K562 (cell line): Measurements from ENCODE around the gene S100A3. TPM values are rescaled to one million over a fixed set of nuclear protein-coding genes. Genes with fewer than 3 reads are reported as not detected.

ENCODE experiments used
- CREB1 ChIP-seq, 2 experiments: sonication (generic) in 1 of 2; formaldehyde crosslinking in 1 of 2; IDR thresholded peaks; 2 replicates each; pipeline versions ENCODE4 v1.6.1 to v1.8.0; 2012 to 2022; ENCODE audit warnings: inconsistent platforms in 1 of 2, mild to moderate bottlenecking in 1 of 2, missing genetic modification reagents in 1 of 2, moderate library complexity in 1 of 2
- DMBX1 ChIP-seq: fragments of 250-450 bp; sonication (Bioruptor Pico); IDR thresholded peaks from 2 replicates; pipeline ENCODE4 v1.8.0; 2022; ENCODE audit warnings: inconsistent platforms, mild to moderate bottlenecking, moderate library complexity, borderline replicate concordance
- E2F4 ChIP-seq: sonication (generic); formaldehyde crosslinking; IDR thresholded peaks from 2 replicates; pipeline ENCODE4 v1.8.0; 2022; ENCODE audit warnings: mild to moderate bottlenecking, low read depth, missing genetic modification reagents
- KAT7 ChIP-seq: sonication (generic); formaldehyde crosslinking; IDR thresholded peaks from 2 replicates; pipeline ENCODE4 v1.8.0; 2022; ENCODE audit warnings: missing genetic modification reagents, mild to moderate bottlenecking, borderline replicate concordance
- NRF1 ChIP-seq, 2 experiments: fragments of 450-650 bp; IDR thresholded peaks in 1 of 2; conservative IDR thresholded peaks in 1 of 2; 2 replicates each; pipeline ENCODE4 v1.6.1; 2014; ENCODE audit warnings: mild to moderate bottlenecking in 2 of 2
- PHB ChIP-seq: fragments of 250-450 bp; sonication (Bioruptor Pico); IDR thresholded peaks from 2 replicates; pipeline ENCODE4 v1.5.0; 2021
- TAF15 ChIP-seq: fragments of 200-400 bp; formaldehyde crosslinking; IDR thresholded peaks from 2 replicates; pipeline ENCODE4 v1.6.1; 2017; ENCODE audit warnings: mild to moderate bottlenecking, low read depth, low read length, moderate library complexity
- TSC22D4 ChIP-seq: fragments of 450-650 bp; IDR thresholded peaks from 2 replicates; pipeline ENCODE4 v1.6.1; 2016; ENCODE audit warnings: missing genetic modification characterization, missing biosample characterization, control low read depth
- ZFP36 ChIP-seq: fragments of 150-350 bp; IDR thresholded peaks from 2 replicates; pipeline ENCODE4 v1.6.1; 2018; ENCODE audit warnings: low read length, low read depth; ENCODE audit not compliant: partially characterized antibody
- ZNF217 ChIP-seq: sonication (generic); formaldehyde crosslinking; IDR thresholded peaks from 2 replicates; pipeline ENCODE4 v1.8.0; 2022; ENCODE audit warnings: mild to moderate bottlenecking, missing genetic modification reagents
- ZNF347 ChIP-seq: fragments of 450-650 bp; formaldehyde crosslinking; IDR thresholded peaks from 2 replicates; pipeline ENCODE4 v1.4.0; 2020; ENCODE audit warnings: low read depth, mild to moderate bottlenecking, moderate library complexity
- polyA plus RNA-seq, 8 experiments: library from polyadenylated mRNA; depleted of rRNA in 4 of 8; stranded (reverse) in 5 of 8; unstranded in 3 of 8; fragments of >200 nt; fragmentation: Nextera tagmentation in 2 of 8; fragmentation: Illumina TruSeq in 1 of 8; extraction: Ambion mirVana in 2 of 8; extraction: Trizol in 1 of 8; gene quantifications; 2 replicates each; pipeline versions ENCODE4 v1.2.1 to v1.2.3, GENCODE V29; 2011 to 2014; ENCODE audit warnings: inconsistent platforms in 1 of 8, missing spikeins in 1 of 8
- total RNA-seq, 7 experiments: library from RNA; depleted of rRNA in 6 of 7; stranded (reverse); fragments of >200 nt in 6 of 7; fragmentation: Illumina TruSeq in 2 of 7; extraction: Trizol in 2 of 7; gene quantifications; 2 replicates each; pipeline versions ENCODE4 v1.2.1 to v1.2.3, GENCODE V29; 2011 to 2021; ENCODE audit warnings: low replicate concordance in 1 of 7
- TF ChIP-seq, protein P1 (sequence below): sonication (generic); formaldehyde crosslinking; IDR thresholded peaks from 2 replicates; pipeline ENCODE4 v1.8.1; 2023; ENCODE audit warnings: mild to moderate bottlenecking, missing genetic modification reagents, moderate library complexity
- TF ChIP-seq, protein P2 (sequence below): fragments of 450-650 bp; IDR thresholded peaks from 2 replicates; pipeline ENCODE4 v1.6.1; 2016
- TF ChIP-seq, protein P3 (sequence below): fragments of 250-450 bp; sonication (Bioruptor Pico); IDR thresholded peaks from 2 replicates; pipeline ENCODE4 v1.8.0; 2021; ENCODE audit warnings: moderate library complexity, mild to moderate bottlenecking, inconsistent platforms
- TF ChIP-seq, protein P4 (sequence below): sonication (generic); formaldehyde crosslinking; IDR thresholded peaks from 2 replicates; pipeline ENCODE4 v1.8.0; 2023; ENCODE audit warnings: missing genetic modification reagents, mild to moderate bottlenecking, borderline replicate concordance

S100A3 gene
- total and polyA plus RNA-seq, 9 of the 15 experiments (the other 6 are each of a cell fraction or from before 2014, with no cell fraction given), result 0.08 to 1.7 (median 0.18) TPM; not detected in 4

DNA sequence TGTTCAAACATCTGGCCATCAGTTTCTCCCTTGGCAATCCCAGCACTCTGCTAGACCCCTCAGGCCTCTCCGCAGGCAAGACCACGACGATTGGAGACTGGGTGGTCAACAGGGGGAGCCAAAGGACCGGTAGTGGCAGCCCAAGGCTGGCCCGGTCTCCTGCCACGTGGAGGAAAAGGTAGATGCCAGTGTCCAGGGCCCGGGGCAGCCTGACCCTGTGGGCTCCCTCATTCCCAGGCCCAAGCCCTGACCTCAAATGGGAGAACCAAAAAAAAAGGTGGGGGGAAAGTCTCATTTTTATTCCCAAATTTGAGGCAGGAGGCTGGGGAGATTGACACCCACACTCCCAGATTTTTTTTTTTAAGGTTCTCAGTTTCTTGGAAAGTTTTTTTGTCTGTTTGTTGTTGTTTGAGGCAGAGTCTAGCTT, 38.1 kb downstream of the S100A3 start (continued):
- TF ChIP-seq, protein P1, sequence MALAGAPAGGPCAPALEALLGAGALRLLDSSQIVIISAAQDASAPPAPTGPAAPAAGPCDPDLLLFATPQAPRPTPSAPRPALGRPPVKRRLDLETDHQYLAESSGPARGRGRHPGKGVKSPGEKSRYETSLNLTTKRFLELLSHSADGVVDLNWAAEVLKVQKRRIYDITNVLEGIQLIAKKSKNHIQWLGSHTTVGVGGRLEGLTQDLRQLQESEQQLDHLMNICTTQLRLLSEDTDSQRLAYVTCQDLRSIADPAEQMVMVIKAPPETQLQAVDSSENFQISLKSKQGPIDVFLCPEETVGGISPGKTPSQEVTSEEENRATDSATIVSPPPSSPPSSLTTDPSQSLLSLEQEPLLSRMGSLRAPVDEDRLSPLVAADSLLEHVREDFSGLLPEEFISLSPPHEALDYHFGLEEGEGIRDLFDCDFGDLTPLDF, result no peak
- TF ChIP-seq ZNF347 (CRISPR knock-in tag) (no peak), DMBX1 (CRISPR knock-in tag) (0 out of 2 replicates have a peak, but pooled peaks have one; percentile 38), ZFP36 (no peak), CREB1 (IDR thresholded peaks at IDR 0.05) (no peak), CREB1 (CRISPR knock-in tag; IDR thresholded peaks at IDR 0.05) (peak; percentile 61; the same call in 1 of the 2 replicates), NRF1 (conservative IDR thresholded peaks at IDR 0.05 in 1 of 2, IDR thresholded peaks at IDR 0.05 in 1 of 2) (no peak), TSC22D4 (tag) (no peak), E2F4 (CRISPR knock-in tag) (no peak), PHB (no peak), TAF15 (no peak), KAT7 (CRISPR knock-in tag) (0 out of 2 replicates have a peak, but pooled peaks have one; percentile 20), ZNF217 (CRISPR knock-in tag) (no peak)
- TF ChIP-seq, protein P2, sequence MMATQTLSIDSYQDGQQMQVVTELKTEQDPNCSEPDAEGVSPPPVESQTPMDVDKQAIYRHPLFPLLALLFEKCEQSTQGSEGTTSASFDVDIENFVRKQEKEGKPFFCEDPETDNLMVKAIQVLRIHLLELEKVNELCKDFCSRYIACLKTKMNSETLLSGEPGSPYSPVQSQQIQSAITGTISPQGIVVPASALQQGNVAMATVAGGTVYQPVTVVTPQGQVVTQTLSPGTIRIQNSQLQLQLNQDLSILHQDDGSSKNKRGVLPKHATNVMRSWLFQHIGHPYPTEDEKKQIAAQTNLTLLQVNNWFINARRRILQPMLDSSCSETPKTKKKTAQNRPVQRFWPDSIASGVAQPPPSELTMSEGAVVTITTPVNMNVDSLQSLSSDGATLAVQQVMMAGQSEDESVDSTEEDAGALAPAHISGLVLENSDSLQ, result peak; percentile 72
- TF ChIP-seq, protein P3, sequence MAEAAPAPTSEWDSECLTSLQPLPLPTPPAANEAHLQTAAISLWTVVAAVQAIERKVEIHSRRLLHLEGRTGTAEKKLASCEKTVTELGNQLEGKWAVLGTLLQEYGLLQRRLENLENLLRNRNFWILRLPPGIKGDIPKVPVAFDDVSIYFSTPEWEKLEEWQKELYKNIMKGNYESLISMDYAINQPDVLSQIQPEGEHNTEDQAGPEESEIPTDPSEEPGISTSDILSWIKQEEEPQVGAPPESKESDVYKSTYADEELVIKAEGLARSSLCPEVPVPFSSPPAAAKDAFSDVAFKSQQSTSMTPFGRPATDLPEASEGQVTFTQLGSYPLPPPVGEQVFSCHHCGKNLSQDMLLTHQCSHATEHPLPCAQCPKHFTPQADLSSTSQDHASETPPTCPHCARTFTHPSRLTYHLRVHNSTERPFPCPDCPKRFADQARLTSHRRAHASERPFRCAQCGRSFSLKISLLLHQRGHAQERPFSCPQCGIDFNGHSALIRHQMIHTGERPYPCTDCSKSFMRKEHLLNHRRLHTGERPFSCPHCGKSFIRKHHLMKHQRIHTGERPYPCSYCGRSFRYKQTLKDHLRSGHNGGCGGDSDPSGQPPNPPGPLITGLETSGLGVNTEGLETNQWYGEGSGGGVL, result no peak
- TF ChIP-seq, protein P4, sequence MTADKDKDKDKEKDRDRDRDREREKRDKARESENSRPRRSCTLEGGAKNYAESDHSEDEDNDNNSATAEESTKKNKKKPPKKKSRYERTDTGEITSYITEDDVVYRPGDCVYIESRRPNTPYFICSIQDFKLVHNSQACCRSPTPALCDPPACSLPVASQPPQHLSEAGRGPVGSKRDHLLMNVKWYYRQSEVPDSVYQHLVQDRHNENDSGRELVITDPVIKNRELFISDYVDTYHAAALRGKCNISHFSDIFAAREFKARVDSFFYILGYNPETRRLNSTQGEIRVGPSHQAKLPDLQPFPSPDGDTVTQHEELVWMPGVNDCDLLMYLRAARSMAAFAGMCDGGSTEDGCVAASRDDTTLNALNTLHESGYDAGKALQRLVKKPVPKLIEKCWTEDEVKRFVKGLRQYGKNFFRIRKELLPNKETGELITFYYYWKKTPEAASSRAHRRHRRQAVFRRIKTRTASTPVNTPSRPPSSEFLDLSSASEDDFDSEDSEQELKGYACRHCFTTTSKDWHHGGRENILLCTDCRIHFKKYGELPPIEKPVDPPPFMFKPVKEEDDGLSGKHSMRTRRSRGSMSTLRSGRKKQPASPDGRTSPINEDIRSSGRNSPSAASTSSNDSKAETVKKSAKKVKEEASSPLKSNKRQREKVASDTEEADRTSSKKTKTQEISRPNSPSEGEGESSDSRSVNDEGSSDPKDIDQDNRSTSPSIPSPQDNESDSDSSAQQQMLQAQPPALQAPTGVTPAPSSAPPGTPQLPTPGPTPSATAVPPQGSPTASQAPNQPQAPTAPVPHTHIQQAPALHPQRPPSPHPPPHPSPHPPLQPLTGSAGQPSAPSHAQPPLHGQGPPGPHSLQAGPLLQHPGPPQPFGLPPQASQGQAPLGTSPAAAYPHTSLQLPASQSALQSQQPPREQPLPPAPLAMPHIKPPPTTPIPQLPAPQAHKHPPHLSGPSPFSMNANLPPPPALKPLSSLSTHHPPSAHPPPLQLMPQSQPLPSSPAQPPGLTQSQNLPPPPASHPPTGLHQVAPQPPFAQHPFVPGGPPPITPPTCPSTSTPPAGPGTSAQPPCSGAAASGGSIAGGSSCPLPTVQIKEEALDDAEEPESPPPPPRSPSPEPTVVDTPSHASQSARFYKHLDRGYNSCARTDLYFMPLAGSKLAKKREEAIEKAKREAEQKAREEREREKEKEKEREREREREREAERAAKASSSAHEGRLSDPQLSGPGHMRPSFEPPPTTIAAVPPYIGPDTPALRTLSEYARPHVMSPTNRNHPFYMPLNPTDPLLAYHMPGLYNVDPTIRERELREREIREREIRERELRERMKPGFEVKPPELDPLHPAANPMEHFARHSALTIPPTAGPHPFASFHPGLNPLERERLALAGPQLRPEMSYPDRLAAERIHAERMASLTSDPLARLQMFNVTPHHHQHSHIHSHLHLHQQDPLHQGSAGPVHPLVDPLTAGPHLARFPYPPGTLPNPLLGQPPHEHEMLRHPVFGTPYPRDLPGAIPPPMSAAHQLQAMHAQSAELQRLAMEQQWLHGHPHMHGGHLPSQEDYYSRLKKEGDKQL (CRISPR knock-in tag), result no peak
